NCI-H82 (cell line): ENCODE results near the gene SLC8B1.

Source experiments
- DNase-seq: peaks from one replicate; lab custom pipeline; 2025; lab: John Stamatoyannopoulos, UW

Gene SLC8B1

DNA sequence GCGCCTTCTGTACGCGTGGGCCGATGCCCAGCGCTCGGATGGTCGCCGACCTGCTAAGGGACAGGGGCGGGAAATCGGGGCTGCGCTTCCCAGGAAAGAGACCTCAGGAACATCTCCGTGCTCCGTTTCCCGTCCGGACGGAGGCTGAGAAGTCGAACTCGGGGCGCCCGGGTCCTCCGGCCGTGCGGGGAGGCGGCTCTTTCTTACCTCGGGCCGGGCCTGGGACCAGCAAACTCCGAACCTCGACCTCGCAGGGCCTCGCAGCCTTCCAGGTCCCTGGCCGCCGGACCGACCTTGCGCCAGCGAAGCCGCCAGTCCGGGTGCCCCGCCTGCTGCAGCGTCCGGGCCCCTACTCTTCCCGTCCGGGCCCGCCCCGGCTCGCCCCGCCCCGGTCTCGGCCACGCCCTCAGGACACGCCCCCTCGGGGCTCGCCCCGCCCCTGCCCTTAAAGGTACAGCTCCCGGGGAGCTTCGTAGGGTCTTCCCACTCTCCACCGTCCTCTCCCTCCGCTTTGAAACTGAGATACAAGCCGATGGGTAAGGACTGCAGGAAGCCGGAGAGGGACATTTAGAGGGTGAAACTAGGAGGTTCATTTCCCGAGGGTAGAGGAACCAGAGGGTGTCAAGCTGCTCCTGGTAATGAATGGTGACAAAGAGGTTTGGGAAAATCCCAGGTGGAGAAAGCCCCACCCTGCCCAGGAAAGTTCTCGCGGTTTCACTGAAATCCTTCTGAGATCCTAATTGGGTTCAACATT lies at the start of gene SLC8B1:
Gene SLC8B1 (minus strand): TSS at position 324 of the 754 bp plus-strand sequence. CDS start 2,231 bp downstream, outside the sequence.
- DNase-seq = peak; percentile 80

GRCh38 chr12:113382206-113382605 lies 47.3 kb upstream of the SLC8B1 start:
- no peak for DNase-seq

DNA sequence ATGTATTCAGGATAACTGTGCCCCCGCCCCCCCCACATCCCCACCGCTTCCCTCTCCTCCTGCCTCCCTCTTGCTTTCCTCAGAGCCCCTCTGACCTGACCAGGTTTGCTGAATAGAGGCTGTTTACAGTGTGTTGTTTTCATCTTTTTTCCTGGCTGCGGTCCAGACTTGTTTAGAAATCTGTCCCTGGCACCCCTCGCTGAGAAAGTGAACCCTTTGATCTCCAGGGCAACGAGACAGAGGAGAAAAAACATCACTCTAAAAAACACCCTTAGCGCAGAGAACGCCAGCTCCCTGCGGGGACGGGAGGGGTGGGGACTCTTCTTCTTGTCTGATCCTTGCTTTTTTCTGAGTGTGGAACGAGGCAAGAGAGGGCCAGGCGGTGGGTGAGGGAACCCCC lies 46.3 kb upstream of the SLC8B1 start:
- no peak for DNase-seq

DNA sequence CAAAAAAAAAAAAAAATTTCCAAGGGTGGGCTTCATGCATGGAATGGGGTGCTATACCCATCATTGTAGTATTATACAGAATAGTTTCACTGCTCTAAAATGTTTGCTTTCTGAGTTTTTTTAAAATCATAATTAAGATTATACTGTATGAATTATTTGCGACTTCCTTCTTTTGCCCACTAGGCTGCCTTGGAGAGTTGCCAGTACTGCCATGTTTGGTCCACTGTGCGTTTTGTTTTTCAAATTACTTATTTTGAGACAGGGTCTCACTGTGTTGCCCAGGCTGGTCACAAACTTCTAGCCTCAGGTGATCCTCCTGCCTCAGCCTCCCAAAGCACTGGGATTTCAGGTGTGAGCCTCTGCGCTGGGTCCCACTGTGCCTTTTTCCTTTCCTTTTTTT lies 43.4 kb upstream of the SLC8B1 start:
- no peak for DNase-seq

DNA sequence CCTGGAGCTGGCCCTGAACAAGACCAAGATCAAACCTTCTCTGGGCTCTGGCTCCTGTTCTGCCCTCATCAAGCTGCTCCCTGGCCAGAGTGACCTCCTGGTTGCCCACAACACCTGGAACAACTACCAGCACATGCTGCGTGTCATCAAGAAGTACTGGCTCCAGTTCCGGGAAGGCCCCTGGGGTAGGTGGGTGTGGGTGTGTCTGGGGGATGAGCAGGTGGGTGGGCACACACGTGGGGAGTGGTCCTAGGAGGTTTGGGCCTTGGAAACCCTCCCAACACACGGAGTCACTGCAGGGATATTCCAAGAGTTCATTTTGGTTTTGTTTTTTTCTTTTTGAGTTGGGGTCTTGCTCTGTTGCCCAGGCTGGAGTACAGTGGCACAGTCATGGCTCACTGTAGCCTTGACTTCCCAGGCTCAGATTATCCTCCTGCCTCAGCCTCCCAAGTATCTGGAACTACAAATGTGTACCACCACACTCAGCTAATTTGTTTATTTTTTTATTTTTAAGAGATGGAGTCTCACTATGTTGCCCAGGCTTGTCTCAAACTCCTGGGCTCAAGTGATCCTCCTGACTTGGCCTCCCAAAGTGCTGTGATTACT lies 40.0 kb upstream of the SLC8B1 start:
- no peak for DNase-seq

GRCh38 chr12:113373969-113374368 lies 39.1 kb upstream of the SLC8B1 start:
- no peak for DNase-seq

GRCh38 chr12:113373440-113373839 lies 38.5 kb upstream of the SLC8B1 start:
- DNase-seq = no peak

DNA sequence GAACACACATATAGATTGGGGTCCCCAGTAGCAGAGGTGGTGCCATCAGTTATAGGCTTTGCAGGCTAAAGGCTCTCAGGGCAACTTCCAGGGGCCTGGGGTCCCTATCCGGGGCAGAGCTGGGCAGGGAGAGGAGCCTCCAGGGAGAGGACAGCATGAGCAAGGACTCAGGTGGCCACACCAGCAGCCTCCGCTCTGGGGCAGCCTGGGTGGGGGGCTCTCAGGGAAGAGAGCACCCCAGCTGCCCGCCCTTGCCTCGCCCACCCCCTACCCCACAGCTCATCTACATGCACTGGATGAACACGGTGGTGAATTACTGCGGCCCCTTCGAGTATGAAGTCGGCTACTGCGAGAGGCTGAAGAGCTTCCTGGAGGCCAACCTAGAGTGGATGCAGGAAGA lies 37.5 kb upstream of the SLC8B1 start:
- DNase-seq = no peak

DNA sequence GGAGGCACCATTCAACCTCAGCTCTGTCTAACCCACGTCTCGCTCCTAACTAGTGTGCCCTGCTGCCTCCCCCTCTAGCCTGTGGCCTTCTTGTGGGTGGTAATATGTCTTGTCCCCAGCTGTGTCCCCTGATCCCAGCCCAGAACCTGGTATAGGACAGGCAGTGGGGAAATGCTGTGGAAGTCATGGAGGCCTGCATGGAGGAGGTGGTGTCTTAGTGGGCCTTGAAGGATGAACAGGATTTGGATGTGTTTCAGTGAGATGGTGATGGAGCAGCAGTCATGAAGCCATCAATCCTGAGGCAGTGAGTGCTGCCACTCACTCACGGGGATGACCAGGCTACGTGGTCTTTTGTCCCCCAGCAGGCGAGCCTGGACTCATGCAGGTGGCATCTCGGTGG lies 36.9 kb upstream of the SLC8B1 start:
- DNase-seq = no peak

- DNase-seq = no peak
These were observed 36.2 kb upstream of the SLC8B1 start for GRCh38 chr12:113370923-113371682.

GRCh38 chr12:113369391-113369985 lies 34.6 kb upstream of the SLC8B1 start:
- DNase-seq = no peak

DNA sequence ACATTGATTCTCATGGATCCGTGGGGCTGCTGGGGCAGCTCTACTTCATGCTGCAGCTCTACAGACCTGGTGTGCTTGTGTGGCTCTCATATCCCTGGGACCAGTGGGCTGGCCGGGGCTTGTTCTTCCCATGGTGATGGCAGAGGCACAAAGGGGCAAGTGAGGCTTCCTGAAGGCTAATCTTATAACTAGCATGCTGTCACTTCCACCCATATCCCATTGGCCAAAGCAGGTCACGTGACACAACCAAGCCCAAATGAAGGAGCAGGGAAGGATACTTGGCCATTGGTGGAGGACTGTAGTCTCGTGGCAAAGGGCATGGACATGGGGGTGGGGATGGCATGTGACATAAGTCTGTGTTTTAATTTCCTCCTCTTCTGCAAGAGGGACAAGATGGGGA lies 33.4 kb upstream of the SLC8B1 start:
- peak; percentile 34 for DNase-seq

DNA sequence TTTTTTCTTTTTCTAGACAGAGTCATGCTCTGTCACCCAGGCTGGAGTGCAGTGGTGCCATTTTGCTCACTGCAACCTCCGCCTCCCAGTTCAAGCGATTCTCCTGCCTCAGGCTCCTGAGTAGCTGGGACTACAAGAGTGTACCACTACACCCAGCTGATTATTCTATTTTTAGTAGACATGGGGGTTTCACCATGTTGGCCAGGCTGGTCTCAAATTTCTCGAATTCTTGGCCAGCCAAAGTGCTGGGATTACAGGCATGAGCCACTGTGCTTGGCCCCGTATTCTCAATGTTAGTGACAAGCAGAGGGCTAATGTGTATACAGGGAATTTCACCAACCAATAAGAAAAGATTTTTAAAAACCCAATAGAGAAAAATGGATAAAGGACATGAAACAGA lies 31.9 kb upstream of the SLC8B1 start:
- DNase-seq = no peak

GRCh38 chr12:113365639-113366395 lies 30.9 kb upstream of the SLC8B1 start:
- DNase-seq = no peak

GRCh38 chr12:113364698-113365097 lies 29.8 kb upstream of the SLC8B1 start:
- DNase-seq = no peak

GRCh38 chr12:113361574-113362370 lies 26.9 kb upstream of the SLC8B1 start:
- no peak for DNase-seq

GRCh38 chr12:113359939-113360748 lies 25.2 kb upstream of the SLC8B1 start:
- no peak for DNase-seq

DNA sequence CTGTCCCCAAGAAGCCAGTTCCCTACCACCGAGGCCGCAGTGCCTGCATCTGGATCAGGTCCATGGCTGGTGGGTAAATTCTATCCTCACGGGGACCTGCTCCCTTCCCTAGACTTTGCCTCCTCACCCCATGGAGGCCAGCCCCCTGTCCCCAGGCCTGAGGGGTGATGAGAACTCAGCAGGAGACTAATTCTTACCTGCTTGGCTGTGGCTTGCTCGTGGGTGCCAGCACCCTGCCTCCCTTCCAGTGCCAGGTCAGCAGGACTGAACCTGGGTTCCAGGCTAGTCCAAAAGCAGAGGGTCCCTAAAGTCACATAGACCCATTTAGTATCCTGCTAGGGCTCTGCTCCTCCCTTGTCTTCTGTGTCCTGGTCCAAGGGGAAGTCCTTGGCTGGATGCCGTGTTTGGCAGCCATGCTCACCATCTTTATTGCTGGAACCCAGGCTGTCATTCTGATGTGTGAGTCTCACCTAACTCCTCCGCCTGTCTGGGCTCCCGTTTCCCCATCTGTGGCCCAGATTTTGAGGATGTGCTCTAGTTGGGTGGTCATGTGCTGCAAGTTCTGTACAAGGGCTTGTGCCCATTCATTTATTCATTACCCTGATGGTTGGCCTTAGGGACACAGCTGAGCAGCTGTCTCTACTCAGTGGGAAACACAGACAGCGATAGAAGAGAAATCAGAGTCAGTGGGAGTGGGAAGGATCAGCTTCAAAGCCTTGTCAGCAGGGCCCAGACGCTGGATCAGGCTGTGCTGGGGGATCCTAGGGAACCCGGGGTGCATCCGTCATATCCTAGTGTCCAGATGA lies 24.4 kb upstream of the SLC8B1 start:
- peak; percentile 33 for DNase-seq

GRCh38 chr12:113358381-113359132 lies 23.6 kb upstream of the SLC8B1 start, which contains the start of gene PLBD2:
Gene PLBD2 (plus strand): TSS chr12:113358587. CDS start chr12:113358601, 14 bp downstream.
- DNase-seq = peak; percentile 96
